Pancreas (tissue), 10 donors: ENCODE data around the gene DYRK1A. TPM values are rescaled to one million over a fixed set of nuclear protein-coding genes. Genes with fewer than 3 reads are reported as not detected.

Source experiments
- ATAC-seq, 4 donors: fragments of 200-7000 bp; cut with Tn5 transposase; one replicate each; pipeline versions ENCODE4 v1.8.0 to v1.9.1; 2020; ENCODE audit warnings: mild to moderate bottlenecking in 4 of 4, moderate library complexity in 4 of 4
- DNase-seq, 6 donors: peaks; one replicate each; pipeline ENCODE4 v3.0.0-alpha.2; 2020
- FAIRE-seq: peaks from 2 replicates; lab custom pipeline; 2012; peaks lifted over from hg19 to GRCh38; lab: Jason Lieb, UNC
- H3K27ac ChIP-seq, 4 donors: fragments of 200-600 bp; sonication (generic); 1 replicate in 3 of 4; 2 replicates in 1 of 4; pipeline versions ENCODE4 v1.5.0 to v1.8.0; 2020
- H3K27me3 ChIP-seq, 4 donors: fragments of 200-600 bp; one replicate each; pipeline ENCODE4 v1.8.0; 2021
- H3K36me3 ChIP-seq, 3 donors: fragments of 200-600 bp; sonication (generic) in 1 of 3; one replicate each; pipeline versions ENCODE4 v1.5.0 to v1.8.0; 2020 to 2021
- H3K4me1 ChIP-seq, 3 donors: fragments of 200-600 bp; one replicate each; pipeline ENCODE4 v1.8.0; 2021
- H3K4me3 ChIP-seq, 4 donors: fragments of 200-600 bp; sonication (generic) in 2 of 4; one replicate each; pipeline versions ENCODE4 v1.5.0 to v1.8.0; 2020 to 2021
- H3K9me3 ChIP-seq, 4 donors: fragments of 200-600 bp; one replicate each; pipeline ENCODE4 v1.8.0; 2021
- WGBS, 2 donors: extraction: QIAGEN DNeasy Blood & Tissue Kit; methylation state at CpG; one replicate each; pipeline ENCODE4 v1.1.7; 2013; 5-methylcytosine and 5-hydroxymethylcytosine counted together
- intact Hi-C, 3 donors: fragments of 100-400 bp; cut with DNase I; formaldehyde crosslinking; loops; one replicate each; pipeline versions ENCODE4 v1.11.1 to v1.14.2; 2022
- polyA plus RNA-seq, 2 donors: library from polyadenylated mRNA; stranded (reverse); fragments of 200-250 nt; gene quantifications; one replicate each; pipeline ENCODE4 v1.2.3, GENCODE V29; 2013
- total RNA-seq, 6 donors: library from RNA; stranded (reverse); fragmentation: NEBNext Ultra II Directional in 4 of 6; extraction: Animal tissue kit (Norgen Biotek cat#: 25700) in 4 of 6; gene quantifications; one replicate each; pipeline versions ENCODE4 v1.2.1 to v1.2.4, GENCODE V29; 2021 to 2023
- TF ChIP-seq, protein P1 (sequence below), 4 donors: fragments of 200-600 bp; sonication (generic) in 3 of 4; IDR thresholded peaks; one replicate each; pipeline versions ENCODE4 v1.5.0 to v1.8.0; 2021; ENCODE audit warnings: antibody characterized with exemption in 4 of 4
- donor health status: healthy with polysubstance abuse.
- donor health status: DM: no; HTN: no; CAD: no; lungs with moderate emphysema.
- donor health status: DM: no; HTN: no; CAD: no.
- donor health status: control.
- donor health status: control.
- donor health status: Bipolar disorder and iron deficiency.
- donor health status: DM: yes; HTN: yes; CAD: no.
- donor health status: DM: no; HTN: no; CAD: no.
- donor health status: DM: no; HTN: no; CAD: no.
- donor health status: DM: yes; HTN: yes; CAD: no.

Gene DYRK1A
- total and polyA plus RNA-seq, 8 donors = 10.4 to 37.9 (median 22.3) TPM

DNA sequence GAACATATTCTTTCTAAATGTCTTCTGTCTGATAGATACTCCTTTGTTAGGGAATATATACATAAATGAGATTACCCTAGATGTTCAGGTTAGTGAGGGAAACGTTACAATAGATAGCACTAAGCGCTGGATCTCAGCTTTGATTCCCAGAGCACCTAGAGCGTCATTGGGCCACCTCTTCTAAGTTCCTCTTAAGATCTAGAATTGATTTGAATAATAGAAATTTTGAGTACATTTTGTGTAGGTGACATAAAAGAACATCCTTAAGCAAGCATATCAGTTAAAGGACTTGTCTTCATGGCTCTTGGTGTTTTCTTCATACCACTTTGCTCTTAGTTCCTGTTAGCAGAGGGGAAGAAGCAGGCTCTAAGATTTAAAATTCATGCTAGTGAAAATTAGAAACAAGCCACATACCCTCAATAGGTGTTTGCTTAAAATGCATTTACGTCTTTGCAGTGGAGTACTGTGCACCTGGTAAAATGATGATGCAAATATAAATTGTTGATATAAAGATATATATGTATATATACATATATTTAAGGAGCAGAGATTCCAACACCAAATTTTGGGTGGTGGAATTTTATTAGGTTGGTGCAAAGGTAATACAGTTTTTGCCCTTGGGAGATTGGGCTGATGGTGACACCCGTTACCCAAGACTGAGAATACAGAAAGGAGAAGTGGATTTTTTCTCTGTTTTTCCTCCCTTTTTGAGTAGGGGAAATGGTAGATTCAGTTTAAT, 47.1 kb downstream of the DYRK1A start:
- TF ChIP-seq, protein P1, sequence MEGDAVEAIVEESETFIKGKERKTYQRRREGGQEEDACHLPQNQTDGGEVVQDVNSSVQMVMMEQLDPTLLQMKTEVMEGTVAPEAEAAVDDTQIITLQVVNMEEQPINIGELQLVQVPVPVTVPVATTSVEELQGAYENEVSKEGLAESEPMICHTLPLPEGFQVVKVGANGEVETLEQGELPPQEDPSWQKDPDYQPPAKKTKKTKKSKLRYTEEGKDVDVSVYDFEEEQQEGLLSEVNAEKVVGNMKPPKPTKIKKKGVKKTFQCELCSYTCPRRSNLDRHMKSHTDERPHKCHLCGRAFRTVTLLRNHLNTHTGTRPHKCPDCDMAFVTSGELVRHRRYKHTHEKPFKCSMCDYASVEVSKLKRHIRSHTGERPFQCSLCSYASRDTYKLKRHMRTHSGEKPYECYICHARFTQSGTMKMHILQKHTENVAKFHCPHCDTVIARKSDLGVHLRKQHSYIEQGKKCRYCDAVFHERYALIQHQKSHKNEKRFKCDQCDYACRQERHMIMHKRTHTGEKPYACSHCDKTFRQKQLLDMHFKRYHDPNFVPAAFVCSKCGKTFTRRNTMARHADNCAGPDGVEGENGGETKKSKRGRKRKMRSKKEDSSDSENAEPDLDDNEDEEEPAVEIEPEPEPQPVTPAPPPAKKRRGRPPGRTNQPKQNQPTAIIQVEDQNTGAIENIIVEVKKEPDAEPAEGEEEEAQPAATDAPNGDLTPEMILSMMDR (IDR thresholded peaks at IDR 0.05) = no peak
- no peak for ATAC-seq
- 72 to 80% methylated on average over 5 of the region's 5 CpGs for WGBS, 2 donors
- Histone ChIP-seq H3K9me3 (no peaks in the 10 kb centered on the region), H3K4me1 (peaks cover 10 to 34% (median 18%) of the 10 kb centered on the region in 3 donors), H3K27me3 (no peaks in the 10 kb centered on the region), H3K27ac (no peak overlapping the region), H3K36me3 (no peaks in the 10 kb centered on the region), H3K4me3 (no peak overlapping the region)
- no peak for DNase-seq
- intact Hi-C loops = no loop called here
- FAIRE-seq = no peak

DNA sequence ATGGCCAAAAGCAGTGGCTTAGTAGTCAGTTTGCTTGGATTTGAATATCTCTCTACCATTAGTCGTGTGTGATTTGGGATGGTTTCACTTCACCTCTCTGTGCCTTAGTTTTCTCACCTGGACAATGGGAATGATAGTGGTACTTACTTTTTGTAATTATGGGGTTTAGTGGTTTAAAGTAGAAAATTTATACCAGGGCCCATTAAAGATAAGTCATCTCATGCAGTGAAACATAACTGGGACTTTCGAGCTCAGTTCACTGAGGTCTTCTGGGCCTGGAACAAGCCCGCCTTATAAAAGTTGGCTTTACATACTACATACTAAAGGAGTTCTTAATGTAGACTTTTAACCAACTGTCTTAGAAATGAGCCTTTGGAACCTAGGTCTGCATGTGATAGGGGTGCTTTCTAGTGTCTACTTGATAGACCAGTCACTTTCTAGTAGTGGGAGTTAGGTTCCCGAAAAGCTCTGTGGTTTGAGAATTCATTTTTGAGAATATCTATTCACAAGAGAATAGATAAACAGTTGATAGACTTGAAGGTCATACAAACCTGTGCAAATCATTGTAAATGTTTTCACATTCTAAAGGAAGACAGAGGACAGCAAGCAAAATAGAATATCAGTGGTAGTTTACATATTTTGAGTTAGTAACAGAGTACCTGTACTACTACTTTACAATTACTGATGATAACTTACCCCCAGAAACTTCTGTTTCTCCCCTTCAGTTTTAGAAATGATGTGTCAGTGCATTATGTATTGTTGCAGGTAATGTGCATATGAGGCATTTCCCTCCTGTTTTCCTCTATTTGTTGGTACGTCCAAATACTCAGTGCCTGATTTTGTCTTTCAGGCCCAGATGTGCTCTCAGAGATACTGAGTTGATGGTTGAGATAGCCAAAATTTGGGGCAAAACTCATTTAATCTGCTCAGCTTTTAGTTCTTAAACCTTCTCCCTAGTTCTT, 48.0 kb downstream of the DYRK1A start:
- Histone ChIP-seq H3K27ac (no peak overlapping the region), H3K9me3 (no peaks in the 10 kb centered on the region), H3K4me1 (peaks cover 10 to 37% (median 22%) of the 10 kb centered on the region in 3 donors), H3K36me3 (no peaks in the 10 kb centered on the region), H3K27me3 (no peaks in the 10 kb centered on the region), H3K4me3 (no peak overlapping the region)
- intact Hi-C loops = no loop called here
- DNase-seq (no peak), FAIRE-seq (no peak), ATAC-seq (no peak)
- WGBS, 2 donors = 76% methylated on average over 5 of the region's 5 CpGs
- TF ChIP-seq, protein P1 (IDR thresholded peaks at IDR 0.05) = no peak

DNA sequence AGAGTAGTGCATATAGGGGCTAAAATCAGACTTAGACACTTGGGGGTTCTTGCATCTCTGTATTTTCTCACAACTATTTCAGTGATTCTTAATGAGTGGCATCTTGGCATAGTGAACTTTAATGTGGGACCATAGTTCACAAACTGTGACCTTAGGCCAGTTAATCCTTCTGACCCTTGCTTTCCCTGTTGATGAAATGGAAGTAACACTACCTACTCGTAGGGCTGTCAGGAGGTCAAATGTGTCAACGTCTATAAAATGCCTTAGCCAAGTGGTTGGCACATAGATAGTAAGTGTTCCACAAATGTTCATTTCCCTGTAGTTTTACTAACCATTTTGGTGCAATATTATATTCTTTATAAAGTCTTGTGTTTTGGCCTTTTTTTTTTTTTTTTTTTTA, 49.4 kb downstream of the DYRK1A start:
- H3K36me3 ChIP-seq = no peaks in the 10 kb centered on the region
- no peak overlapping the region for H3K4me3 ChIP-seq
- 31 to 32% methylated on average over 2 of the region's 2 CpGs for WGBS, 2 donors
- no peaks in the 10 kb centered on the region for H3K27me3 ChIP-seq
- DNase-seq (no peak), ATAC-seq (peak in 1 of 4 donors; percentile 40), FAIRE-seq (no peak)
- intact Hi-C loops = no loop called here
- H3K4me1 ChIP-seq = peaks cover 13 to 40% (median 32%) of the 10 kb centered on the region in 3 donors
- TF ChIP-seq, protein P1 (IDR thresholded peaks at IDR 0.05) = no peak
- no peaks in the 10 kb centered on the region for H3K9me3 ChIP-seq
- H3K27ac ChIP-seq = no peak overlapping the region

DNA sequence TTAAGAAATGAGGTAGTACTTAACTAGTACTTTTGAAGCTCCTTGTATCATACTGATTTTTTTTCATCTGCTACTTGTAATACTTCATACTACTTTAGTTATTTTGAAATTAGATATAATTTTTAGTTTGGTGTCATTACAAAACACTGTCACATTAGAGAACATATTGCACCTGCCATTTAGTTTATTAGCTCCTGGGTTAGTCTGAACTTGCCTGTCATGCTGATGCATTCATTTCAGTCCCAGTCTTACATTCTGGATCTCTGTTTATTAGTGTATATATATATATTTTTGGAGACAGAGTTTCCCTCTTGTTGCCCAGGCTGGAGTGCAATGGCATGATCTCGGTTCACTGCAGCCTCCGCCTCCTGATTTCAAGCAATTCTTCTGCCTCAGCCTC, 50.3 kb downstream of the DYRK1A start:
- Histone ChIP-seq H3K27ac (no peak overlapping the region), H3K27me3 (no peaks in the 10 kb centered on the region), H3K4me1 (peaks cover 8 to 31% (median 28%) of the 10 kb centered on the region in 3 donors), H3K36me3 (no peaks in the 10 kb centered on the region), H3K4me3 (no peak overlapping the region), H3K9me3 (no peaks in the 10 kb centered on the region)
- DNase-seq (no peak), ATAC-seq (no peak), FAIRE-seq (no peak)
- WGBS, 2 donors = 95 to 100% methylated on average over 2 of the region's 2 CpGs
- intact Hi-C loops = no loop called here
- TF ChIP-seq, protein P1 (IDR thresholded peaks at IDR 0.05) = no peak
